ENCODE measurements around the gene OLFM1.

DNA sequence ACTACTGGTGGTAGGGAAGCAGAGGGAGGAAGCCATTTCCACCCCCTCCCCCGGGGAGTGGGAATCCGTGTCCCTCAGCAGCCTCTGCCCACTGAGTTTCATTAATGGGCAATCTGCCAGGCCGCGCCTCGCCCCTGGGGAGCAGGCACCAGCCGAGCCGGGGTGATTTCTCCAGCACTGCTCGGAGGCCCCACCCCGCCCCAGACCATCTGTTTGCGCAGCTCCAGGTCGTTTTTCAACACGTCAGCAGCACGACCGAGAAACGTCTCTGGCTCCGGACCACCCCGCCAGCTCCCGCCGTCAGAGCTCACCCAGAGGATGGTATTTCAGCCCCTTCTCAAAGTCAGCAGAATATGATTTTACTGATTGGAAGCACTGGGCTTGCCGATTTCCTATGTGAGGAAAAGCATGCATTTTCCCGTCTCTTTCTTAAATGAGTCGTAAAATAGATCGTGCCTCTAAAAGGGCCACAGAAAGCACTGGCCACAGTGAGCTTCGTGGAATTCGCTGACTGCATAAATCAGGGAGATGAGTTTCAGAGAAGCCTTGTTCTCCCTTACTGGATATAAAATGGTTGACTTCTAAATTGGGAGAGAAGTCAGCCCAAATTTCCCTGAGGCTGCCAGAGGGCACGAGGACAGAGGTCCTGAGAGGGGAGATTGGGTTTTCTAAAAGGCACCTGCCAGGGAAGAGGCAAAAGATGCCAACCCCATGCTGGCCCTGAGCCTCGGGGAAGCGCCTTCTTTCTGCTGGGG lies 47.0 kb downstream of the OLFM1 start:
- TF ChIP-seq, protein P1, sequence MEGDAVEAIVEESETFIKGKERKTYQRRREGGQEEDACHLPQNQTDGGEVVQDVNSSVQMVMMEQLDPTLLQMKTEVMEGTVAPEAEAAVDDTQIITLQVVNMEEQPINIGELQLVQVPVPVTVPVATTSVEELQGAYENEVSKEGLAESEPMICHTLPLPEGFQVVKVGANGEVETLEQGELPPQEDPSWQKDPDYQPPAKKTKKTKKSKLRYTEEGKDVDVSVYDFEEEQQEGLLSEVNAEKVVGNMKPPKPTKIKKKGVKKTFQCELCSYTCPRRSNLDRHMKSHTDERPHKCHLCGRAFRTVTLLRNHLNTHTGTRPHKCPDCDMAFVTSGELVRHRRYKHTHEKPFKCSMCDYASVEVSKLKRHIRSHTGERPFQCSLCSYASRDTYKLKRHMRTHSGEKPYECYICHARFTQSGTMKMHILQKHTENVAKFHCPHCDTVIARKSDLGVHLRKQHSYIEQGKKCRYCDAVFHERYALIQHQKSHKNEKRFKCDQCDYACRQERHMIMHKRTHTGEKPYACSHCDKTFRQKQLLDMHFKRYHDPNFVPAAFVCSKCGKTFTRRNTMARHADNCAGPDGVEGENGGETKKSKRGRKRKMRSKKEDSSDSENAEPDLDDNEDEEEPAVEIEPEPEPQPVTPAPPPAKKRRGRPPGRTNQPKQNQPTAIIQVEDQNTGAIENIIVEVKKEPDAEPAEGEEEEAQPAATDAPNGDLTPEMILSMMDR (IDR thresholded peaks at IDR 0.05): no peak
- TF ChIP-seq POLR2A (IDR thresholded peaks at IDR 0.05): no peak

Data from esophagus squamous epithelium (tissue), 4 donors.